ENCODE results near the gene SLC9B2.

DNA sequence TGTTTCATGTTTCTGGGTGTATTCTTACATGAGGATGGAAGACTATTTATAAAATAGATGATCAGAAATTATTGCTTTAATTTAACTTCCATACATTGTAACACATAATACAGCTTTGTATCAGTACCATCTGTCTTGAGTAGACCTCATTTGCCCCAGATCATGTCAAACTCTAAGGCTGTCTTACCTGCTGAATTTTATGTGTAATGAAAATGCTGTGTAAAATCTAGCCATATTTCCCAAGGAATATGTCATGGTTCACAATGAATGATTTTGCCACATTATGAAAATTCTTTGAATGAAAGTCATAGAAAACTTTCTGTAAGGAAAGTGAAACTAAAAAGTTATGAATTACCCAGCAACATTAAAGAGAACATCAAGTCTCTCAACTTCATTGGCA, 15.7 kb upstream of the SLC9B2 start:
- TF ChIP-seq POLR2A (IDR thresholded peaks at IDR 0.05; ENCODE audit: low read depth, low read length) = no peak
- no peak for TF ChIP-seq POLR2AphosphoS5 (IDR thresholded peaks at IDR 0.05; ENCODE audit: low read depth, low read length)
- no peak for TF ChIP-seq TAF1 (IDR thresholded peaks at IDR 0.05; ENCODE audit: borderline replicate concordance, low read depth, low read length)

Measured in GM12892 (cell line).